ENCODE results near the gene EPS15.

DNA sequence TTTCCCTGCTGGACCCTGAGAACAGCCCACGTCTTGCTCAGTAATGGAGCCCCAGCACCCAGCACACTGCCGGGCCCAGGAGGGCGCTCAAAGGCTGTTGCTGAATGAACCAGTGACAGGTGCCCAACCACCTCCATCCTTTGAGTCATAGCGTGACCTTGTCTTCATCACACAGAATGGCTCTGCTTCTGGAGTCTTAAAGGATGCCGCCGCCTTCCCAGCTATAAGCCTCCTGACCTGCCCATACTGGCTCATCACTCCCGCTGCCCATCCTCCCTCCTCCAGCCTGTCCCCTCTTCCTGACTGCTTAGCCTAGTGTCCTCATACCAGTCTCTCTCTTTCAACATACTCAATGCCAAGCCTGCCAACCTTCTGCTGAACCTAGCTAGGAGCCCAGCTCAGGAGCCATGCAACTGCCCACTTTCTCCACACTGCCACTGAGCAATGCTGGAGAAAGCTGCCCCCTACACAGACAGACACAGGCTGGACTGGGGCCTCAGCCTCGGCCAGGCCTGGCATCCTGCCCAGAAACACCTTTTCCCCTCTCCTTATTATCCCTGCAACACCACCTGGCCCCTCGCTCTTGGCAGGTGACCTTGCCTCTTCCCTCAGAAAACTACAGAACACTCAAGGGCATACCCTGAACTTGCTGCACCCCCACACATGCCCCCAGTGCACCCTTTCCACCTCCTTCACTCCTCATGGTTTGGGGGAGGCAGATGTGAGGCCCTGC, 202.8 kb downstream of the EPS15 start:
- TF ChIP-seq, protein P1, sequence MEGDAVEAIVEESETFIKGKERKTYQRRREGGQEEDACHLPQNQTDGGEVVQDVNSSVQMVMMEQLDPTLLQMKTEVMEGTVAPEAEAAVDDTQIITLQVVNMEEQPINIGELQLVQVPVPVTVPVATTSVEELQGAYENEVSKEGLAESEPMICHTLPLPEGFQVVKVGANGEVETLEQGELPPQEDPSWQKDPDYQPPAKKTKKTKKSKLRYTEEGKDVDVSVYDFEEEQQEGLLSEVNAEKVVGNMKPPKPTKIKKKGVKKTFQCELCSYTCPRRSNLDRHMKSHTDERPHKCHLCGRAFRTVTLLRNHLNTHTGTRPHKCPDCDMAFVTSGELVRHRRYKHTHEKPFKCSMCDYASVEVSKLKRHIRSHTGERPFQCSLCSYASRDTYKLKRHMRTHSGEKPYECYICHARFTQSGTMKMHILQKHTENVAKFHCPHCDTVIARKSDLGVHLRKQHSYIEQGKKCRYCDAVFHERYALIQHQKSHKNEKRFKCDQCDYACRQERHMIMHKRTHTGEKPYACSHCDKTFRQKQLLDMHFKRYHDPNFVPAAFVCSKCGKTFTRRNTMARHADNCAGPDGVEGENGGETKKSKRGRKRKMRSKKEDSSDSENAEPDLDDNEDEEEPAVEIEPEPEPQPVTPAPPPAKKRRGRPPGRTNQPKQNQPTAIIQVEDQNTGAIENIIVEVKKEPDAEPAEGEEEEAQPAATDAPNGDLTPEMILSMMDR (tag by site-specific recombination; IDR thresholded peaks at IDR 0.05): no peak
- TF ChIP-seq, protein P2, sequence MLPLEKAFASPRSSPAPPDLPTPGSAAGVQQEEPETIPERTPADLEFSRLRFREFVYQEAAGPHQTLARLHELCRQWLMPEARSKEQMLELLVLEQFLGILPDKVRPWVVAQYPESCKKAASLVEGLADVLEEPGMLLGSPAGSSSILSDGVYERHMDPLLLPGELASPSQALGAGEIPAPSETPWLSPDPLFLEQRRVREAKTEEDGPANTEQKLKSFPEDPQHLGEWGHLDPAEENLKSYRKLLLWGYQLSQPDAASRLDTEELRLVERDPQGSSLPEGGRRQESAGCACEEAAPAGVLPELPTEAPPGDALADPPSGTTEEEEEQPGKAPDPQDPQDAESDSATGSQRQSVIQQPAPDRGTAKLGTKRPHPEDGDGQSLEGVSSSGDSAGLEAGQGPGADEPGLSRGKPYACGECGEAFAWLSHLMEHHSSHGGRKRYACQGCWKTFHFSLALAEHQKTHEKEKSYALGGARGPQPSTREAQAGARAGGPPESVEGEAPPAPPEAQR (tag by site-specific recombination; IDR thresholded peaks at IDR 0.05): no peak
- TF ChIP-seq ZEB2 (tag by site-specific recombination; IDR thresholded peaks at IDR 0.05): no peak
- no peak for TF ChIP-seq ZNF184 (tag by site-specific recombination; IDR thresholded peaks at IDR 0.05)
- TF ChIP-seq ZNF16 (tag by site-specific recombination; IDR thresholded peaks at IDR 0.05; ENCODE audit: low read depth): no peak
- no peak for TF ChIP-seq GLIS1 (tag by site-specific recombination; IDR thresholded peaks at IDR 0.05)
- TF ChIP-seq, protein P3, sequence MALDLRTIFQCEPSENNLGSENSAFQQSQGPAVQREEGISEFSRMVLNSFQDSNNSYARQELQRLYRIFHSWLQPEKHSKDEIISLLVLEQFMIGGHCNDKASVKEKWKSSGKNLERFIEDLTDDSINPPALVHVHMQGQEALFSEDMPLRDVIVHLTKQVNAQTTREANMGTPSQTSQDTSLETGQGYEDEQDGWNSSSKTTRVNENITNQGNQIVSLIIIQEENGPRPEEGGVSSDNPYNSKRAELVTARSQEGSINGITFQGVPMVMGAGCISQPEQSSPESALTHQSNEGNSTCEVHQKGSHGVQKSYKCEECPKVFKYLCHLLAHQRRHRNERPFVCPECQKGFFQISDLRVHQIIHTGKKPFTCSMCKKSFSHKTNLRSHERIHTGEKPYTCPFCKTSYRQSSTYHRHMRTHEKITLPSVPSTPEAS (tag by site-specific recombination; IDR thresholded peaks at IDR 0.05): no peak
